Measurements from ENCODE around the gene TRPM8.
"Not testable (repeated sequence)": the region's sequence is repeated elsewhere in the genome, so short reads cannot be mapped to it uniquely, and the experiment has no call there.

TRPM8 gene

GRCh38 chr2:233917116-233917515, at the start of gene TRPM8:
Gene TRPM8, plus strand, starts transcription at chr2:233917373. Its CDS starts 9,165 bp downstream, at chr2:233926538.
- no peak for DNase-seq (ENCODE audit: low read depth in 2 of 3, low spot score in 1 of 3)

- peak in 2 of 3 donors; percentile 13 to 42 for DNase-seq (ENCODE audit: low read depth in 2 of 3, low spot score in 1 of 3)
These were observed 49.1 kb upstream of the TRPM8 start, which contains the start of gene MSL3B for GRCh38 chr2:233867993-233868532. Gene MSL3B, minus strand, starts transcription at chr2:233868386.

- DNase-seq (ENCODE audit: low read depth in 2 of 3, low spot score in 1 of 3) = no peak
These were observed 45.7 kb upstream of the TRPM8 start for GRCh38 chr2:233871432-233871831.

- DNase-seq (ENCODE audit: low read depth in 2 of 3, low spot score in 1 of 3) = not testable (repeated sequence)
These were observed 45.0 kb upstream of the TRPM8 start for GRCh38 chr2:233872125-233872524.

GRCh38 chr2:233882353-233882752, 34.8 kb upstream of the TRPM8 start:
- DNase-seq (ENCODE audit: low read depth in 2 of 3, low spot score in 1 of 3) = no peak

- no peak for DNase-seq (ENCODE audit: low read depth in 2 of 3, low spot score in 1 of 3)
These were observed 24.4 kb upstream of the TRPM8 start for GRCh38 chr2:233892793-233893192.

GRCh38 chr2:233896253-233896652, 20.9 kb upstream of the TRPM8 start:
- DNase-seq (ENCODE audit: low read depth in 2 of 3, low spot score in 1 of 3) = not testable (repeated sequence)

- DNase-seq (ENCODE audit: low read depth in 2 of 3, low spot score in 1 of 3) = no peak
These were observed 15.8 kb upstream of the TRPM8 start for GRCh38 chr2:233901367-233901766.

GRCh38 chr2:233901884-233902283, 15.3 kb upstream of the TRPM8 start:
- DNase-seq (ENCODE audit: low read depth in 2 of 3, low spot score in 1 of 3) = no peak

- DNase-seq (ENCODE audit: low read depth in 2 of 3, low spot score in 1 of 3) = no peak
These were observed 11.2 kb upstream of the TRPM8 start for GRCh38 chr2:233905945-233906344.

- DNase-seq (ENCODE audit: low read depth in 2 of 3, low spot score in 1 of 3) = no peak
These were observed 9.5 kb upstream of the TRPM8 start for GRCh38 chr2:233907627-233908026.

GRCh38 chr2:233912691-233913423, 4.3 kb upstream of the TRPM8 start:
- DNase-seq (ENCODE audit: low read depth in 2 of 3, low spot score in 1 of 3) = peak in 2 of 3 donors; percentile 5 to 16

- no peak for DNase-seq (ENCODE audit: low read depth in 2 of 3, low spot score in 1 of 3)
These were observed 2.0 kb upstream of the TRPM8 start for GRCh38 chr2:233915128-233915527.

GRCh38 chr2:233919319-233919718, 2.1 kb downstream of the TRPM8 start:
- DNase-seq (ENCODE audit: low read depth in 2 of 3, low spot score in 1 of 3) = no peak

- DNase-seq (ENCODE audit: low read depth in 2 of 3, low spot score in 1 of 3) = no peak
These were observed 2.8 kb downstream of the TRPM8 start for GRCh38 chr2:233919938-233920337.

- no peak for DNase-seq (ENCODE audit: low read depth in 2 of 3, low spot score in 1 of 3)
These were observed 5.3 kb downstream of the TRPM8 start for GRCh38 chr2:233922471-233922870.

- no peak for DNase-seq (ENCODE audit: low read depth in 2 of 3, low spot score in 1 of 3)
These were observed 8.2 kb downstream of the TRPM8 start for GRCh38 chr2:233925402-233925801.

- DNase-seq (ENCODE audit: low read depth in 2 of 3, low spot score in 1 of 3) = no peak
These were observed 9.6 kb downstream of the TRPM8 start for GRCh38 chr2:233926806-233927205.

- DNase-seq (ENCODE audit: low read depth in 2 of 3, low spot score in 1 of 3) = peak in 1 of 3 donors; percentile 15
These were observed 11.6 kb downstream of the TRPM8 start for GRCh38 chr2:233928594-233929351.

- no peak for DNase-seq (ENCODE audit: low read depth in 2 of 3, low spot score in 1 of 3)
These were observed 12.3 kb downstream of the TRPM8 start for GRCh38 chr2:233929352-233930022.

- no peak for DNase-seq (ENCODE audit: low read depth in 2 of 3, low spot score in 1 of 3)
These were observed 17.4 kb downstream of the TRPM8 start for GRCh38 chr2:233934524-233934923.
